LoVo (cell line): ENCODE measurements around the gene PNMT.
"Not testable (repeated sequence)": the region's sequence is repeated elsewhere in the genome, so short reads cannot be mapped to it uniquely, and the experiment has no call there.

Source experiments
- DNase-seq: peaks from one replicate; pipeline ENCODE4 v3.0.0-alpha.2; 2016; ENCODE audit warnings: low spot score

Gene PNMT

GRCh38 chr17:39709319-39709997, 41.2 kb downstream of the PNMT start:
- DNase-seq = no peak

- DNase-seq = no peak
These were observed 42.0 kb downstream of the PNMT start for GRCh38 chr17:39709998-39710964.

- DNase-seq = not testable (repeated sequence)
These were observed 42.8 kb downstream of the PNMT start for GRCh38 chr17:39711071-39711470.

- DNase-seq = no peak
These were observed 43.6 kb downstream of the PNMT start for GRCh38 chr17:39711851-39712250.

- DNase-seq = no peak
These were observed 46.0 kb downstream of the PNMT start for GRCh38 chr17:39714234-39714633.

- DNase-seq = no peak
These were observed 47.3 kb downstream of the PNMT start for GRCh38 chr17:39715375-39716072.

GRCh38 chr17:39716073-39716818, 48.0 kb downstream of the PNMT start:
- no peak for DNase-seq

- DNase-seq = no peak
These were observed 48.8 kb downstream of the PNMT start for GRCh38 chr17:39716879-39717536.

GRCh38 chr17:39717660-39718059, 49.4 kb downstream of the PNMT start:
- DNase-seq = no peak

GRCh38 chr17:39719563-39720355, 51.5 kb downstream of the PNMT start:
- no peak for DNase-seq
